HEK293 (cell line): ENCODE data around the gene PBX2.

Source experiments
- CTCF ChIA-PET: fragments of 350-600 bp; formaldehyde crosslinking; extraction: SDS; loops from one replicate; lab custom pipeline; 2021; ENCODE audit warnings: antibody characterized with exemption; lab: Yijun Ruan, JAX
- POLR2A ChIA-PET: fragments of 300-600 bp; formaldehyde crosslinking; extraction: SDS; loops from one replicate; lab custom pipeline; 2020; ENCODE audit warnings: antibody characterized with exemption, inconsistent platforms; lab: Yijun Ruan, JAX
- H3K27ac ChIP-seq: fragments of 200-500 bp; sonication (Bioruptor generic); 2 replicates; pipeline ENCODE4 v1.5.1; 2014; ENCODE audit warnings: low read depth, low read length, control low read depth, inconsistent platforms; ENCODE audit errors: extremely low read depth
- H3K36me3 ChIP-seq, 2 experiments: fragments of 200-500 bp in 1 of 2; sonication (Bioruptor generic) in 1 of 2; 1 replicate in 1 of 2; 2 replicates in 1 of 2; pipeline ENCODE4 v1.5.1; 2014 to 2017; ENCODE audit warnings: inconsistent platforms in 2 of 2, low read length in 2 of 2; ENCODE audit not compliant: control insufficient read depth in 2 of 2, insufficient read depth in 1 of 2
- H3K4me1 ChIP-seq: fragments of 200-500 bp; sonication (Bioruptor generic); 2 replicates; pipeline ENCODE4 v1.5.1; 2014; ENCODE audit warnings: mild to moderate bottlenecking, low read length, inconsistent platforms; ENCODE audit not compliant: control insufficient read depth, insufficient read depth
- H3K4me3 ChIP-seq: 2 replicates; pipeline ENCODE4 v1.5.1; 2011; ENCODE audit warnings: low read depth, mild to moderate bottlenecking, control low read depth, low read length, moderate library complexity
- H3K9me3 ChIP-seq: fragments of 200-500 bp; sonication (Bioruptor generic); 2 replicates; pipeline ENCODE4 v1.5.1; 2014; ENCODE audit warnings: low read depth, low read length, inconsistent platforms; ENCODE audit not compliant: control insufficient read depth, insufficient read depth
- FEZF1 ChIP-seq: fragments of 450-650 bp; formaldehyde crosslinking; IDR thresholded peaks from 2 replicates; pipeline ENCODE4 v1.5.1; 2016; ENCODE audit warnings: missing biosample characterization, missing genetic modification characterization
- GLIS1 ChIP-seq: fragments of 450-650 bp; formaldehyde crosslinking; IDR thresholded peaks from 2 replicates; pipeline ENCODE4 v1.5.1; 2016; ENCODE audit warnings: missing biosample characterization, missing genetic modification characterization
- GLIS2 ChIP-seq: fragments of 450-650 bp; formaldehyde crosslinking; IDR thresholded peaks from 2 replicates; pipeline ENCODE4 v1.5.1; 2016; ENCODE audit warnings: missing biosample characterization, missing genetic modification characterization
- MEIS1 ChIP-seq: sonication (generic); formaldehyde crosslinking; IDR thresholded peaks from 2 replicates; pipeline ENCODE4 v1.8.1; 2022; ENCODE audit warnings: missing genetic modification reagents, mild to moderate bottlenecking, borderline replicate concordance
- MYNN ChIP-seq: fragments of 450-650 bp; formaldehyde crosslinking; IDR thresholded peaks from 2 replicates; pipeline ENCODE4 v1.5.1; 2016; ENCODE audit warnings: missing biosample characterization, missing genetic modification characterization, borderline replicate concordance
- ZFP3 ChIP-seq: fragments of 450-650 bp; formaldehyde crosslinking; IDR thresholded peaks from 2 replicates; pipeline ENCODE4 v1.5.1; 2016; ENCODE audit warnings: low read depth, missing biosample characterization, missing genetic modification characterization
- ZNF138 ChIP-seq: fragments of 450-650 bp; formaldehyde crosslinking; IDR thresholded peaks from 2 replicates; pipeline ENCODE4 v1.5.1; 2016; ENCODE audit warnings: missing biosample characterization, missing genetic modification characterization, borderline replicate concordance
- ZNF174 ChIP-seq: fragments of 450-650 bp; formaldehyde crosslinking; IDR thresholded peaks from 2 replicates; pipeline ENCODE4 v1.5.0; 2017; ENCODE audit warnings: missing biosample characterization, mild to moderate bottlenecking, missing genetic modification characterization
- ZNF239 ChIP-seq: fragments of 450-650 bp; formaldehyde crosslinking; IDR thresholded peaks from 2 replicates; pipeline ENCODE4 v1.5.1; 2016; ENCODE audit warnings: missing biosample characterization, missing genetic modification characterization
- ZNF324 ChIP-seq: fragments of 450-650 bp; formaldehyde crosslinking; IDR thresholded peaks from 2 replicates; pipeline ENCODE4 v1.5.1; 2016; ENCODE audit warnings: missing biosample characterization, missing genetic modification characterization
- ZNF350 ChIP-seq: fragments of 450-650 bp; formaldehyde crosslinking; IDR thresholded peaks from 2 replicates; pipeline ENCODE4 v1.5.0; 2017; ENCODE audit warnings: missing biosample characterization, mild to moderate bottlenecking, missing genetic modification characterization
- ZNF501 ChIP-seq: fragments of 450-650 bp; formaldehyde crosslinking; IDR thresholded peaks from 2 replicates; pipeline ENCODE4 v1.5.1; 2016; ENCODE audit warnings: missing biosample characterization, missing genetic modification characterization
- ZNF514 ChIP-seq: fragments of 450-650 bp; formaldehyde crosslinking; IDR thresholded peaks from 2 replicates; pipeline ENCODE4 v1.5.1; 2016; ENCODE audit warnings: missing biosample characterization, missing genetic modification characterization
- ZNF561 ChIP-seq: fragments of 450-650 bp; IDR thresholded peaks from 2 replicates; pipeline ENCODE4 v1.5.1; 2018; ENCODE audit warnings: missing biosample characterization, missing genetic modification characterization, borderline replicate concordance
- ZNF626 ChIP-seq: fragments of 450-650 bp; sonication (Bioruptor Pico); formaldehyde crosslinking; IDR thresholded peaks from 2 replicates; pipeline ENCODE4 v1.5.1; 2018; ENCODE audit warnings: missing biosample characterization, missing genetic modification characterization, inconsistent platforms
- TF ChIP-seq, protein P1 (sequence below): fragments of 450-650 bp; formaldehyde crosslinking; IDR thresholded peaks from 2 replicates; pipeline ENCODE4 v1.5.1; 2016; ENCODE audit warnings: missing biosample characterization, missing genetic modification characterization
- TF ChIP-seq, protein P2 (sequence below): fragments of 450-650 bp; formaldehyde crosslinking; IDR thresholded peaks from 2 replicates; pipeline ENCODE4 v1.5.1; 2016; ENCODE audit warnings: missing biosample characterization, missing genetic modification characterization
- TF ChIP-seq, protein P3 (sequence below): fragments of 450-650 bp; formaldehyde crosslinking; IDR thresholded peaks from 2 replicates; pipeline ENCODE4 v1.5.1; 2017; ENCODE audit warnings: missing biosample characterization, missing genetic modification characterization
- TF ChIP-seq, protein P4 (sequence below): fragments of 450-650 bp; formaldehyde crosslinking; IDR thresholded peaks from 2 replicates; pipeline ENCODE4 v1.5.0; 2017; ENCODE audit warnings: missing biosample characterization, missing genetic modification characterization, borderline replicate concordance
- TF ChIP-seq, protein P5 (sequence below): fragments of 450-650 bp; IDR thresholded peaks from 2 replicates; pipeline ENCODE4 v1.5.1; 2018; ENCODE audit warnings: missing biosample characterization, missing genetic modification characterization

The PBX2 gene

DNA sequence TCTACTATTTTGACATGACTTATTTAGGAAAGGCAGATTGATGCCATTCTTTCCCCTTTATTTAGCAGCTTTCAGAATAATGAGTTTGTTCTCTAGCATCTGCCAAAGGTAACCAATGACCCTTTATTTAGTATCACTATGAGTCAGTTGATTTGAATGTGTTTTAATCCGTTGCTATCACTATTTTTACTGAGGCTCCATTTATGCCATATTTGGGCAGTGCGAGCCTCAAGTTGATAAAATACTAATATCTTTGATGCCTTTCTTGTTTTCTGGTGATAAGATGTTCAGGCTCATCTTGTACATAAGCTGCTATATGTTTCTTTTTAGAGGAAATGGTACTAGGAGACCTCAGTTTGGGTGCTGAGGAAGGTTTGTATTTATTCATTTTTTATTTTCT lies 49.5 kb upstream of the PBX2 start:
- POLR2A ChIA-PET = no interaction called here
- TF ChIP-seq, protein P1, sequence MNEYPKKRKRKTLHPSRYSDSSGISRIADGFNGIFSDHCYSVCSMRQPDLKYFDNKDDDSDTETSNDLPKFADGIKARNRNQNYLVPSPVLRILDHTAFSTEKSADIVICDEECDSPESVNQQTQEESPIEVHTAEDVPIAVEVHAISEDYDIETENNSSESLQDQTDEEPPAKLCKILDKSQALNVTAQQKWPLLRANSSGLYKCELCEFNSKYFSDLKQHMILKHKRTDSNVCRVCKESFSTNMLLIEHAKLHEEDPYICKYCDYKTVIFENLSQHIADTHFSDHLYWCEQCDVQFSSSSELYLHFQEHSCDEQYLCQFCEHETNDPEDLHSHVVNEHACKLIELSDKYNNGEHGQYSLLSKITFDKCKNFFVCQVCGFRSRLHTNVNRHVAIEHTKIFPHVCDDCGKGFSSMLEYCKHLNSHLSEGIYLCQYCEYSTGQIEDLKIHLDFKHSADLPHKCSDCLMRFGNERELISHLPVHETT (tag by site-specific recombination) = no peak
- TF ChIP-seq ZNF514 (tag by site-specific recombination) (no peak), ZNF239 (tag by site-specific recombination) (no peak), ZNF174 (tag by site-specific recombination) (no peak), GLIS1 (tag by site-specific recombination) (no peak), ZNF324 (tag by site-specific recombination) (no peak), ZFP3 (tag by site-specific recombination) (no peak), ZNF626 (no peak), ZNF561 (tag by site-specific recombination) (no peak), ZNF501 (tag by site-specific recombination) (no peak), GLIS2 (no peak), ZNF350 (no peak), FEZF1 (tag by site-specific recombination) (no peak), ZNF138 (tag by site-specific recombination) (no peak), MEIS1 (CRISPR knock-in tag) (no peak), MYNN (tag by site-specific recombination) (no peak)
- TF ChIP-seq, protein P2, sequence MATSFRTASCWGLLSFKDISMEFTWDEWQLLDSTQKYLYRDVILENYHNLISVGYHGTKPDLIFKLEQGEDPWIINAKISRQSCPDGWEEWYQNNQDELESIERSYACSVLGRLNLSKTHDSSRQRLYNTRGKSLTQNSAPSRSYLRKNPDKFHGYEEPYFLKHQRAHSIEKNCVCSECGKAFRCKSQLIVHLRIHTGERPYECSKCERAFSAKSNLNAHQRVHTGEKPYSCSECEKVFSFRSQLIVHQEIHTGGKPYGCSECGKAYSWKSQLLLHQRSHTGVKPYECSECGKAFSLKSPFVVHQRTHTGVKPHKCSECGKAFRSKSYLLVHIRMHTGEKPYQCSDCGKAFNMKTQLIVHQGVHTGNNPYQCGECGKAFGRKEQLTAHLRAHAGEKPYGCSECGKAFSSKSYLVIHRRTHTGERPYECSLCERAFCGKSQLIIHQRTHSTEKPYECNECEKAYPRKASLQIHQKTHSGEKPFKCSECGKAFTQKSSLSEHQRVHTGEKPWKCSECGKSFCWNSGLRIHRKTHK = no peak
- TF ChIP-seq, protein P3, sequence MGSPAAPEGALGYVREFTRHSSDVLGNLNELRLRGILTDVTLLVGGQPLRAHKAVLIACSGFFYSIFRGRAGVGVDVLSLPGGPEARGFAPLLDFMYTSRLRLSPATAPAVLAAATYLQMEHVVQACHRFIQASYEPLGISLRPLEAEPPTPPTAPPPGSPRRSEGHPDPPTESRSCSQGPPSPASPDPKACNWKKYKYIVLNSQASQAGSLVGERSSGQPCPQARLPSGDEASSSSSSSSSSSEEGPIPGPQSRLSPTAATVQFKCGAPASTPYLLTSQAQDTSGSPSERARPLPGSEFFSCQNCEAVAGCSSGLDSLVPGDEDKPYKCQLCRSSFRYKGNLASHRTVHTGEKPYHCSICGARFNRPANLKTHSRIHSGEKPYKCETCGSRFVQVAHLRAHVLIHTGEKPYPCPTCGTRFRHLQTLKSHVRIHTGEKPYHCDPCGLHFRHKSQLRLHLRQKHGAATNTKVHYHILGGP (tag by site-specific recombination) = no peak
- TF ChIP-seq, protein P4, sequence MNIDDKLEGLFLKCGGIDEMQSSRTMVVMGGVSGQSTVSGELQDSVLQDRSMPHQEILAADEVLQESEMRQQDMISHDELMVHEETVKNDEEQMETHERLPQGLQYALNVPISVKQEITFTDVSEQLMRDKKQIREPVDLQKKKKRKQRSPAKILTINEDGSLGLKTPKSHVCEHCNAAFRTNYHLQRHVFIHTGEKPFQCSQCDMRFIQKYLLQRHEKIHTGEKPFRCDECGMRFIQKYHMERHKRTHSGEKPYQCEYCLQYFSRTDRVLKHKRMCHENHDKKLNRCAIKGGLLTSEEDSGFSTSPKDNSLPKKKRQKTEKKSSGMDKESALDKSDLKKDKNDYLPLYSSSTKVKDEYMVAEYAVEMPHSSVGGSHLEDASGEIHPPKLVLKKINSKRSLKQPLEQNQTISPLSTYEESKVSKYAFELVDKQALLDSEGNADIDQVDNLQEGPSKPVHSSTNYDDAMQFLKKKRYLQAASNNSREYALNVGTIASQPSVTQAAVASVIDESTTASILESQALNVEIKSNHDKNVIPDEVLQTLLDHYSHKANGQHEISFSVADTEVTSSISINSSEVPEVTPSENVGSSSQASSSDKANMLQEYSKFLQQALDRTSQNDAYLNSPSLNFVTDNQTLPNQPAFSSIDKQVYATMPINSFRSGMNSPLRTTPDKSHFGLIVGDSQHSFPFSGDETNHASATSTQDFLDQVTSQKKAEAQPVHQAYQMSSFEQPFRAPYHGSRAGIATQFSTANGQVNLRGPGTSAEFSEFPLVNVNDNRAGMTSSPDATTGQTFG (tag by site-specific recombination) = no peak
- TF ChIP-seq, protein P5, sequence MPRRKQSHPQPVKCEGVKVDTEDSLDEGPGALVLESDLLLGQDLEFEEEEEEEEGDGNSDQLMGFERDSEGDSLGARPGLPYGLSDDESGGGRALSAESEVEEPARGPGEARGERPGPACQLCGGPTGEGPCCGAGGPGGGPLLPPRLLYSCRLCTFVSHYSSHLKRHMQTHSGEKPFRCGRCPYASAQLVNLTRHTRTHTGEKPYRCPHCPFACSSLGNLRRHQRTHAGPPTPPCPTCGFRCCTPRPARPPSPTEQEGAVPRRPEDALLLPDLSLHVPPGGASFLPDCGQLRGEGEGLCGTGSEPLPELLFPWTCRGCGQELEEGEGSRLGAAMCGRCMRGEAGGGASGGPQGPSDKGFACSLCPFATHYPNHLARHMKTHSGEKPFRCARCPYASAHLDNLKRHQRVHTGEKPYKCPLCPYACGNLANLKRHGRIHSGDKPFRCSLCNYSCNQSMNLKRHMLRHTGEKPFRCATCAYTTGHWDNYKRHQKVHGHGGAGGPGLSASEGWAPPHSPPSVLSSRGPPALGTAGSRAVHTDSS = no peak
- H3K4me3 ChIP-seq = no peak overlapping the region
- H3K36me3 ChIP-seq = no peaks in the 10 kb centered on the region
- no peak overlapping the region for H3K27ac ChIP-seq
- CTCF ChIA-PET = interaction anchor here (0.7 to 1.3 kb wide), 4 partner anchors 15 to 324 kb away, joined by 3 to 5 read pairs (median 3); no protein-coding TSS in a partner anchor
- no peaks in the 10 kb centered on the region for H3K9me3 ChIP-seq
- H3K4me1 ChIP-seq = no peaks in the 10 kb centered on the region
